SKM-1 treated with dmso at 0.1 percent for 144 hours (cell line): ENCODE results near the gene TUBG2.

Experiments
- DNase-seq: peaks from one replicate; lab custom pipeline; 2025; ENCODE audit not compliant: unreplicated experiment; lab: John Stamatoyannopoulos, UW

TUBG2 gene

DNA sequence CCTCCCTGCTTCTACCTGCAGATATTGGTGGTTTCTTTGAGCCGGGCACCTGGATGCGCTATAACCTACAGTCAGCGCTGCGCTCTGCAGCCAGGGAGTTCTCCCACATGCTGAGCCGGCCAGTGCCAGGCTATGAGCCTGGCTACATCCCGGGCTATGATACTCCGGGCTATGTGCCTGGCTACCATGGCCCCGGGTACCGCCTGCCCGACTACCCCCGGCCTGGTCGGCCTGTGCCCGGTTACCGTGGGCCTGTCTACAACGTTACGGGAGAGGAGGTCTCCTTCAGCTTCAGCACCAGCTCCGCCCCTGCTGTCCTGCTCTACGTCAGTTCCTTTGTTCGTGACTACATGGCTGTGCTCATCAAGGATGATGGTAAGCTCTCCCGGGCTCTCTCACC lies 36.4 kb downstream of the TUBG2 start:
- DNase-seq: no peak

DNA sequence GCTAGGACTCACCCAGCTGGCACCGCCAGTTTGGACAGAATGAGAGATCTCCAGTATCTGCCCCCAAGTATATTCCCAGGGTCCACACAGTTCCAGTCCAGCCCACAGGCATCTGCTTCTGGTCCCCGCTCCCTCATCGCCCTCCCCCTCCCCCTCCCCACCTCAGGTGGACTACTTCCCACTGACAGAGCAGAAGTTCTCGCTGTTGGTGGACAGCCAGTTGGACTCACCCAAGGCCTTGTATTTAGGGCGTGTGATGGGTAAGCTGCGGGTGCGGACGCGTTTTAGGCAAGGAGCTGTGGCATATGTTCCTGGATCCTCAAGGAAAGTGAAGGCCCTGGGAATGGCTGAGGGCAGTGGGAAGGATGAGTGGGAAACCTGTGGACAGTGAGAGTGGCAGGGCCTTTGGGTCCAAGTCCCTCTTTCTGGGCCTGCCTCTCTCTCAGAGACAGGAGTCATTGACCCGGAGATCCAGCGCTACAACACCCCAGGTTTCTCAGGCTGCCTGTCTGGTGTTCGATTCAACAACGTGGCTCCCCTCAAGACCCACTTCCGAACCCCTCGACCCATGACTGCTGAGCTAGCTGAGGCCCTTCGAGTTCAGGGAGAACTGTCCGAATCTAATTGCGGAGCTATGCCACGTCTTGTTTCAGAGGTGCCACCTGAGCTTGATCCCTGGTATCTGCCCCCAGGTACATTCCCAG lies 38.2 kb downstream of the TUBG2 start:
- DNase-seq: no peak

DNA sequence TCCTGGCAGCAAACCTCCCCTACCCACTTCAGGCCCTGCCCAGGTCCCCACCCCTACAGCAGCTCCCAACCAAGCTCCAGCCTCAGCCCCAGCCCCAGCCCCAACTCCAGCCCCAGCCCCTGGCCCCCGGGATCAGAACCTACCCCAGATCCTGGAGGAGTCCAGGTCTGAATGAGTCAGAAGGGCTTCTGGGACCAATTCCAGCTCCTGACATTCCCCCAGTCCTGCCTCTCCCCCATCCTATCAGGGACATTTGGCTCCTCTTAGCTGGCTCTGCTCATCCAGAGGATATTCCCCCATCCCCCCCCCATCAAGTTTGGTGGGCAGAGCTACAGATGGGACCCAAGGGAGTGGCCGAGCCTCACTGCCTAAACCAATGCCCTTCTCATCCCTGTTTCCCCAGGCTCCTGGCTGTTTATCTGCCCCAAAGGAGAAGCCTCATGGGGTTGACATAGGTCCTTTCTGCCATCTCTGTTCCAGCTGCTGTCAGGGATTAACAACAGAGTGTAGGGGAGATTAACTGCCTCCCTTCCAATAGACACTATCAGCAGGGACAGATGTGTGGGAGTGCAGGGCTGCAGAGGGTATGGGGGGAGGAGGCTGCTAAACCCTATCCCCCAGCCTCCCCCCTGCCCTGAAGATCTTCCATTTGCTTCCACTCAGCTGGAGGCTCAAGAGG lies 39.8 kb downstream of the TUBG2 start:
- DNase-seq: no peak

DNA sequence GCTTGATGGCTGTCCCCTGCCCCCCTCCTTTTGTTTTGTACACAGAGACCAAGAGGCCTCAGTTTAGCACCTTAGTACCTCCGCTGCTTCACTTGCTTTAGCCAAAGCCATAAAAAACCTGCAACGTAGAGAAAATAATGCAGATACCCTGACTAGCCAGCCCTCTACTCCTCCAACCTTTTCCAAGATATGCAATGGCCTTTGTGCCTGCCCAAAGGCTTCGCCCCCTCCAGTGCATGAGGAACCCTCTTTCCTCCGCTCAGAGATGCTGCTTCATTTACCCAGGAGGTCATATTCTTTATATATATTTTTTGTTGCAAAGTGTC lies 40.3 kb downstream of the TUBG2 start:
- no peak for DNase-seq

DNA sequence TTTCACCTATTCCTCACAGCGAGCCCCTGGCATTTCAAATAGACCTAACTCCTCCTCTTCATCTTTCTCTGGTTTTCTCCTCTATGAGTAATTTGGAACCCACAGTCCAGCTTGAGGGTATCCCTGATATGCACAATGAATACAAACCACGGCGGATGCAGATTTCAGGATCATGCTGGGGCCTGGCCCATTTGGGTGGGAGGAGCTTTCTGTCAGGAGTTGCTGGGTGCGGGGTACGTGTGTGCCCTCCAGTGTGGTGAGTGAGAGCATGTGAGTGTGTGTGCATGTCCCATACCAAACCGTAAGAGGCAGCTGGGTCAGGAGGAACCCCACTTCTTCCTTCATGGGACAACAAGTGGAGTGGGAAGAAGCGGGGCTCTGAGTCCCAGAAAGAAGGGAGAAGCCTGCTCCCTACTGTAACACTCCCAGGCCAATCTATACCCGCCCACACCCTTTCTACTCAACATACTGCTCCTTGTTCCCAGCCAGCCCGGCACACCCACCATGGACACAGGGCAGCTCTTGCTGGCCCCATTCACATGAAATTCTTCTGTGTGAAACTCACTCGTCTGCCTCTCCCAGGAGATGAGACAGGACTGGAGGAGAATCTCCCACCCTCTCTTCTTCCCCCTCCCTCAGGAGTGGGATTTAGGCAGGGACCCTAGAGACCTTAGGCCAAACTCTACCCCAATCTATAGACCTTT lies 41.7 kb downstream of the TUBG2 start:
- no peak for DNase-seq

DNA sequence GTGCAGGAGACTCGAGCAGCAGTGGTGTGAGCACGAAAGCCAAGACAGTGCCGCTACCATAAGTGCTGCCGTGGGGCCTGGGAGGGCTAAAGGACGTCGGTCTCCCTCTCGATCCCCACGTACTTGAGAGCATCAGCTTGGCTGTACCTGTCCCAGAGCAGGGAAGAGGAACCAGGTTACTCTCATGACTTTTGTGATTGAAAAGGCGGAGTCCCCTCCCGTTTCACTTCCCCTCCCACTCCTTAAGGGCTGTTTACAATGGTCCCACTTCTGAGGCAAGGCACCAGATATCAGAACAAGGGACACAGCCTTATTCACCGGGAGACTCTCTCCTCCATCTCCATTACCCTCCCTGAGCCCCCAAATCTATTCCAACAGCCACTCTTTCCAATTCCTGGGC lies 43.4 kb downstream of the TUBG2 start:
- no peak for DNase-seq

DNA sequence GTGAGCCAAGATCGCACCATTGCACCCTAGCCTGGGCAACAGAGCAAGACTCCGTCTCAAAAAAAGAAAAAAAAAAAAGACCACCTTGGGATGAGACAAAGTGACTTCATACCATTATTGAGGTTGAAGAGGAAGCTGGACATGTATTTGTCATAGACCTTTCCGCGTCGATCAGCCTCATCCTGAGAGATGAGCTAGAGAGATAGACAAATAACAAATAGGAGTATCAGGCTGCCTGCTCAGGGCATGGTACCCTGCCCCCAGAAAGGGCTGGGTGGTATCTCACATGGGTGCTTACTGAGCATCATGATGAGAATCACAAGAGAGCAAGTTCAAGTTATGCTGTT lies 45.4 kb downstream of the TUBG2 start:
- no peak for DNase-seq

DNA sequence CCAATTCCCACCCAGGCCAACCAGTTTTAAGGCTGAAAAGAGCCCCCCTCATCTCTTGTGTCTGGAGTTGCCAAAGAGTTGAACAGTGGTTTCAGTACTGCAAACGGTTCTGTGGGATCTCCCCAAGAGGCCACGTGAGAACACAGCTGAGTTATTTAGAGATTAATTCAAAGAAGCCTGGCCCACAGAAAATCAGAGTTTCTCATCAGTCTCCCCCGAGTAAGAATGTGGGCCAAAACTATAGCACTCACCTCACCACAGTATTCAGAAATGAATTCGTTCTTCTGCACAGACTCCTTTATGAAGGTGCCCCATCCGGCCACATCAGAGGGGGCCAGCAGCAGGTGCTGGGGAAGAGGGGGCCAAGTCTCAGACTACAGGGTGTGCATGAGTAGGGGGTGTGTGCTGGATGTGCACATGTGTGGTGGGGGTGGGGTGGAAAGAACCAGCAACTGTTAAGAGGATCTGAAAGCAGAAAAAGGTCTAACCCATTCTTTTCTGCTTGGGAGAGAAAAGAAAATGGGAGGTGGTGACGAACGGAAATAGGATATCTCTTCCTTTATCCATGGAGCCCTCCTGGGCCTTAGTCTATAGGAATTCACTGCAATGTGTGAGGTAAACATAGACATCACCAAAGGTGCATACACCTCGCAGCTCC lies 45.9 kb downstream of the TUBG2 start:
- DNase-seq: no peak

DNA sequence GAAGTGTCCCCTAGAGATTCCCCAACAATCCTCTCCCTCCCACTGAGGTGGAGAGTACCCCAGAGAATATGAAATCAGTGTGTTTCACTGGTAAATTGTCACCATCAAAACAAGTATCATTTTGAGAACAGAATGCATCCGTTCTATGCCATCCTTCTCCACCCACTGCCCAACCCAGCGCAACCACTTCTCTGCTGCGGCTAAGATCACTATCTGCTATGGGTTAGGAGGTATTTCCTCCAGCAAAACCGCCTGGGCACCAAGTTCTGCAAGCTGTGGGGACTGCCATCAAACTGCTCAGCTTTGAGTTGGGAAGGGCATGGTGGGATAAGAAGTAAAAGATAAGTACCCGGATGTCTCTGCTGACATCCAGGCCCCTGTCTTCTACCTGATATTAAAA lies 47.6 kb downstream of the TUBG2 start:
- DNase-seq: no peak

DNA sequence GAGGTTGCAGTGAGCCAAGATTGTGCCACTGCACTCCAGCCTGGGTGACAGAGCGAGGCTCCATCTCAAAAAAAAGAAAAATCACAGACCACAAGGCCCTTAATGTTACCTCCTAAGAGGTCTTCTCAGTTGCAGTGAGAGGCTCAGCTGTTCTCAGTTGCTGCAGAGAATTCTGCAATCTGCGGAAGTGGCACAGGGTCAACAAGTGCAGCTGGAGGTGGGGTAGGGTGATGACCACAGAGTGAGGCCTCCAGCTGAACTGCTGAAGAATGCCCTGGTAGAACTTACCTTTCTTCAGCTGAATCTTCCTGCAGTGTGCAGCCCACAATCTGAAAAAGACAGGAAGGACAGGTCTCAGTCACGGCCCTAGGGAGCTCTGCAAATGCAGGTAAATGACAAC lies 49.5 kb downstream of the TUBG2 start:
- DNase-seq: no peak

DNA sequence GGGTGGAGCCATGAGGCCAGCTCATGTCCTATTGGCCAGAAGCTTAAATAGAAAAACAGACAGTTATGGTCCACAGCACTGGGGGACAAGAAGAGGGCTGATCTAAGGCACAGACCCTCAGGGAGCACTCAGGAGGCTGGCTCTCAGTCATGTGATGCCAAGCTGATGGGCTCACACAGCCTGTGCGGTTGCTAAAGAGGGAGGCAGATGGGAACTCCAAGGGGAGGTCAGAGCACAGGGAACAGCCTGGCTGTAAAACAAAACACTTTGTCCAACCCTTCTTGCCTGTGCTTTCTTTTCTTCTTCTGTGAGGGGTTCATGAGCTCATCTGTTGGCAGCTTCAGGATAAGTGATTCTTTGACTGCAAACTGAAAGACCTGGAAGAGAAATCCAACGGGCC lies 50.5 kb downstream of the TUBG2 start:
- no peak for DNase-seq
